ENCODE data around the gene CHD6.

The CHD6 gene

GRCh38 chr20:41362748-41363140 lies 255.4 kb downstream of the CHD6 start:
- no peak for TF ChIP-seq GABPA (IDR thresholded peaks at IDR 0.05; ENCODE audit: low read depth)
- TF ChIP-seq, protein P1, sequence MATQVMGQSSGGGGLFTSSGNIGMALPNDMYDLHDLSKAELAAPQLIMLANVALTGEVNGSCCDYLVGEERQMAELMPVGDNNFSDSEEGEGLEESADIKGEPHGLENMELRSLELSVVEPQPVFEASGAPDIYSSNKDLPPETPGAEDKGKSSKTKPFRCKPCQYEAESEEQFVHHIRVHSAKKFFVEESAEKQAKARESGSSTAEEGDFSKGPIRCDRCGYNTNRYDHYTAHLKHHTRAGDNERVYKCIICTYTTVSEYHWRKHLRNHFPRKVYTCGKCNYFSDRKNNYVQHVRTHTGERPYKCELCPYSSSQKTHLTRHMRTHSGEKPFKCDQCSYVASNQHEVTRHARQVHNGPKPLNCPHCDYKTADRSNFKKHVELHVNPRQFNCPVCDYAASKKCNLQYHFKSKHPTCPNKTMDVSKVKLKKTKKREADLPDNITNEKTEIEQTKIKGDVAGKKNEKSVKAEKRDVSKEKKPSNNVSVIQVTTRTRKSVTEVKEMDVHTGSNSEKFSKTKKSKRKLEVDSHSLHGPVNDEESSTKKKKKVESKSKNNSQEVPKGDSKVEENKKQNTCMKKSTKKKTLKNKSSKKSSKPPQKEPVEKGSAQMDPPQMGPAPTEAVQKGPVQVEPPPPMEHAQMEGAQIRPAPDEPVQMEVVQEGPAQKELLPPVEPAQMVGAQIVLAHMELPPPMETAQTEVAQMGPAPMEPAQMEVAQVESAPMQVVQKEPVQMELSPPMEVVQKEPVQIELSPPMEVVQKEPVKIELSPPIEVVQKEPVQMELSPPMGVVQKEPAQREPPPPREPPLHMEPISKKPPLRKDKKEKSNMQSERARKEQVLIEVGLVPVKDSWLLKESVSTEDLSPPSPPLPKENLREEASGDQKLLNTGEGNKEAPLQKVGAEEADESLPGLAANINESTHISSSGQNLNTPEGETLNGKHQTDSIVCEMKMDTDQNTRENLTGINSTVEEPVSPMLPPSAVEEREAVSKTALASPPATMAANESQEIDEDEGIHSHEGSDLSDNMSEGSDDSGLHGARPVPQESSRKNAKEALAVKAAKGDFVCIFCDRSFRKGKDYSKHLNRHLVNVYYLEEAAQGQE (IDR thresholded peaks at IDR 0.05; ENCODE audit: insufficient replicate concordance, low read depth): no peak
- TF ChIP-seq SPI1 (IDR thresholded peaks at IDR 0.05; ENCODE audit: borderline replicate concordance, low read depth): no peak
- TF ChIP-seq, protein P2, sequence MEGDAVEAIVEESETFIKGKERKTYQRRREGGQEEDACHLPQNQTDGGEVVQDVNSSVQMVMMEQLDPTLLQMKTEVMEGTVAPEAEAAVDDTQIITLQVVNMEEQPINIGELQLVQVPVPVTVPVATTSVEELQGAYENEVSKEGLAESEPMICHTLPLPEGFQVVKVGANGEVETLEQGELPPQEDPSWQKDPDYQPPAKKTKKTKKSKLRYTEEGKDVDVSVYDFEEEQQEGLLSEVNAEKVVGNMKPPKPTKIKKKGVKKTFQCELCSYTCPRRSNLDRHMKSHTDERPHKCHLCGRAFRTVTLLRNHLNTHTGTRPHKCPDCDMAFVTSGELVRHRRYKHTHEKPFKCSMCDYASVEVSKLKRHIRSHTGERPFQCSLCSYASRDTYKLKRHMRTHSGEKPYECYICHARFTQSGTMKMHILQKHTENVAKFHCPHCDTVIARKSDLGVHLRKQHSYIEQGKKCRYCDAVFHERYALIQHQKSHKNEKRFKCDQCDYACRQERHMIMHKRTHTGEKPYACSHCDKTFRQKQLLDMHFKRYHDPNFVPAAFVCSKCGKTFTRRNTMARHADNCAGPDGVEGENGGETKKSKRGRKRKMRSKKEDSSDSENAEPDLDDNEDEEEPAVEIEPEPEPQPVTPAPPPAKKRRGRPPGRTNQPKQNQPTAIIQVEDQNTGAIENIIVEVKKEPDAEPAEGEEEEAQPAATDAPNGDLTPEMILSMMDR (IDR thresholded peaks at IDR 0.05; ENCODE audit: insufficient read depth, low read length): no peak
- no peak for TF ChIP-seq POLR2AphosphoS5 (IDR thresholded peaks at IDR 0.05; ENCODE audit: low read depth)
- Histone ChIP-seq H3K27me3 (ENCODE audit: insufficient read depth, poor library complexity, severe bottlenecking) (peaks cover 24% of the 10 kb centered on the region), H3K27ac (replicated peaks) (no peak overlapping the region), H3K4me3 (replicated peaks; ENCODE audit: insufficient read depth, low read length) (no peak overlapping the region)
- DNase-seq (ENCODE audit: low read depth in 1 of 2, low spot score in 1 of 2): no peak

GRCh38 chr20:41361757-41362747 lies 256.1 kb downstream of the CHD6 start:
- DNase-seq (ENCODE audit: low read depth in 1 of 2, low spot score in 1 of 2): no peak
- H3K27ac ChIP-seq (replicated peaks): no peak overlapping the region
- TF ChIP-seq GABPA (IDR thresholded peaks at IDR 0.05; ENCODE audit: low read depth): no peak
- TF ChIP-seq, protein P2 (IDR thresholded peaks at IDR 0.05; ENCODE audit: insufficient read depth, low read length): no peak
- no peak for TF ChIP-seq POLR2AphosphoS5 (IDR thresholded peaks at IDR 0.05; ENCODE audit: low read depth)
- TF ChIP-seq SPI1 (IDR thresholded peaks at IDR 0.05; ENCODE audit: borderline replicate concordance, low read depth): no peak
- TF ChIP-seq, protein P1 (IDR thresholded peaks at IDR 0.05; ENCODE audit: insufficient replicate concordance, low read depth): no peak
- H3K27me3 ChIP-seq (ENCODE audit: insufficient read depth, poor library complexity, severe bottlenecking): peaks cover 17% of the 10 kb centered on the region
- no peak overlapping the region for H3K4me3 ChIP-seq (replicated peaks; ENCODE audit: insufficient read depth, low read length)

DNA sequence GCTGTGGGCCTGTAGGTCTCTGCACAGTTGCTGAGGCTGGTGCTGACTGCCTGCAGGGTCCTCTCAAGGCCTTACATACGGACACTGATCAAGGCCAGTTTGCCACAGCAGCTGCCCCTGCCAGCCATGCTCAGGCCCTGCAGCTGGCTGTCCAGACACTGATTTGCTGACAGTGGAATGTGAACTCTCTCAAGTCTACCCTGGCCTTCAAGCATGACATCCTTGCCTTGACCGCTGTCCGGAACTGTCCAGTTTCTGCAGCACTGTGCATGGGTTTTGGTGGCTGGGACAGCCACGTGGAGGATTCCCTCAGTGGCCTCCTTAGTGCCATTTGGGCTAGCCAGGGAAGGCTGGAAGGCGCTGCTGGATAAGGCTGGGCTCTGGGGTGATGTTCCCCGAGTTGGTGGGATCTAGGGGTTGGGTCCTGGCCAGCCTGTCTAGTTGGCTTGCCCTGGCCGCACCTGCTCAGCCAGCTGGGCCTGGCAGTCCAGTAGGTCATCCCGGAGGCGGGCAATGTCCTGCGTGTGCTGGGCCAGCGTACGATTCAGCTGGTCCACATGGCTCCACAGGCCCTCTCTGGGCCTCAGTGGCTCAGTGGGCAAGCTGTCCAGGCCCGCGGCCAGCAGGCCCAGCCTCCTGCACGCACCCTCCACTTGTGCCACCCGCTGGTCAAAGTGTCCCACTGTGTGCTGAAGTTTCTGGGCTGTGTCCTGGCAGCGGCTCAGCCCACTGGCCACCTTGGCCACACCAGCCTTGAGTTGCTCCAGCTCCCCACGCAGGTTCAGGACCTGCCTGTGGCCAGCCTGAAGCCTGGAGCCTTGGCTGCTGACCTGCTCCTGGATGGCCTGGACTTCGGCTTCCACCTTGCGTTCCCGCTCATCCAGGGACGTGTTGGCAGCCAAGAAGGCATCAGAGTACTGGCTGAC lies 257.1 kb downstream of the CHD6 start:
- TF ChIP-seq, protein P2 (IDR thresholded peaks at IDR 0.05; ENCODE audit: insufficient read depth, low read length): no peak
- no peak for TF ChIP-seq POLR2AphosphoS5 (IDR thresholded peaks at IDR 0.05; ENCODE audit: low read depth)
- TF ChIP-seq, protein P1 (IDR thresholded peaks at IDR 0.05; ENCODE audit: insufficient replicate concordance, low read depth): no peak
- TF ChIP-seq SPI1 (IDR thresholded peaks at IDR 0.05; ENCODE audit: borderline replicate concordance, low read depth): no peak
- TF ChIP-seq GABPA (IDR thresholded peaks at IDR 0.05; ENCODE audit: low read depth): no peak
- Histone ChIP-seq H3K27me3 (ENCODE audit: insufficient read depth, poor library complexity, severe bottlenecking) (peaks cover 15% of the 10 kb centered on the region), H3K4me3 (replicated peaks; ENCODE audit: insufficient read depth, low read length) (no peak overlapping the region), H3K27ac (replicated peaks) (no peak overlapping the region)
- DNase-seq (ENCODE audit: low read depth in 1 of 2, low spot score in 1 of 2): no peak
